GDM1 (cell line): ENCODE results near the gene TBC1D30.
"Not testable (repeated sequence)": the region's sequence is repeated elsewhere in the genome, so short reads cannot be mapped to it uniquely, and the experiment has no call there.

Experiments
- DNase-seq: peaks from one replicate; lab custom pipeline; 2025; lab: John Stamatoyannopoulos, UW

TBC1D30 gene

DNA sequence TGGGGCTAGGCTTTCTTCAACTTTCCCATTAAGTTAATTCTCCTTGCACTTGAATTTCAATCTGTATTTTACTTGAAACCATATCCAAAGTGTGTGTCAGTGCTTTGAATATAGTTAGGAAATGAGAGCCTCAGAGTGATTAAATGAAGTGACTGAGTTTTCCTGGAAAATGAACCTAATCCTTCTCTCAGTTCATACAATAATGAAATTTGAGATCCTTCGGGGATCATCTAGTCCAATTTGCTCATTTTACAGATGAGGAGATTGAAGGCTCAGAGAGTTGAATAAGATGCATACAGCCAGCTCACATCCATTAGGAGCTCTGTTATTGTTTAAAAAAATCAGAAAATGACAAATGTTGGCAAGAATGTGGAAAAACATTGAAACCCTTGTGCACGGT is 18.3 kb upstream of the TBC1D30 start:
- no peak for DNase-seq

DNA sequence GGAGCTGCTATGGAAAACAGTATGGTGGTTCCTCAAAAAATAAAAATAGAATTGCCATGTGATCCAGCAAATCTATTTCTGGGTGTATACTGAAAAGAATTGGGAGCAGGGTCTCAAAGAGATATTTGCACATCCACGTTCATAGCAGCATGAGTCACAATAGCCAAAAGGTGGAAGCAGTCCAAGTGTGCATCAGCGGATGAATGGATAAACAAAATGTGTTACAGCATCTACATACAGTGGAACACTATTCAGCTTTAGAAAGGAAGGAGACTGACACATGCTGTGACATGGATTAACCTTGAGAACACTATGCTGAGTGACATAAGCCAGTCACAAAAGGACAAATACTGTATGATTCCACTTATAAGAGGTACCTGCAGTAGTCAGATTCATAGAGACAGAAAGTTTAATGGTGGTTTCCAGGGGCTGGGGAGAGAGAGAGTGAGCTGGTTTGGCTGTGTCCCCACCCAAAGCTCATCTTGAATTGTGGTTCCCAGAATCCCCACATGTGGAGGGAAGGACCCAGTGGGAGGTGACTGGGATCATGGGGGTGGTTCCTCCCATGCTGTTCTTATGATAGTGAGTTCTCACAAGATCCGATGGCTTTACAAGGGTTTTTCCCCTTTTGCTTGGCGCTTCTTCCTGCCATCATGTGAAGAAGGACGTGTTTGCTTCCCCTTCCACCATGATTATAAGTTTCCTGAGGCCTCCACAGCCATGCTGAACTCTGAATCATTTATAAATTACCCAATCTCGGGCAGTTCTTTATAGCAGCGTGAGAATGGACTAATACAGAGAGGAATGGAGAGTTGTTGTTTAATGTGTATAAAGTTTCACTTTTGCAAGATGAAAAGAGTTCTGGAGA is 17.6 kb upstream of the TBC1D30 start:
- DNase-seq: no peak

DNA sequence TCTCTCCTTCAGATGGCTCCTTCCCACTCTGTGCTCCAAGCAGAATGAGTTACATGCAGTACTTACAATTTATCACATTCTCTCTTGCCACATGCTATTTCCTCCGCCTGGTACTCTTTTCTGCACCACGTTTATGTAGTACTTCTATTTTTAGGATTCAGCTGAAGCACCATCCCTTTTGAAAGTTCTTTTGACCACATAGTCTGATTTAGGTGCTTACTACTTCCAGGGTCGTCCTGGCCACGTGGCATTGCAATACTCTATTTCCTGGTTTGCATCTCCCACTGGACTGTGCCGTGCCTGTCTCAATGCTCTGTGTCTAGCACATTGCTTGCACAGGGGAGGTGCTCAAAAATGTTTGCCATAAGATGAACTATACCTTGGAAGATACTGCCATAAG is 16.3 kb upstream of the TBC1D30 start:
- no peak for DNase-seq

DNA sequence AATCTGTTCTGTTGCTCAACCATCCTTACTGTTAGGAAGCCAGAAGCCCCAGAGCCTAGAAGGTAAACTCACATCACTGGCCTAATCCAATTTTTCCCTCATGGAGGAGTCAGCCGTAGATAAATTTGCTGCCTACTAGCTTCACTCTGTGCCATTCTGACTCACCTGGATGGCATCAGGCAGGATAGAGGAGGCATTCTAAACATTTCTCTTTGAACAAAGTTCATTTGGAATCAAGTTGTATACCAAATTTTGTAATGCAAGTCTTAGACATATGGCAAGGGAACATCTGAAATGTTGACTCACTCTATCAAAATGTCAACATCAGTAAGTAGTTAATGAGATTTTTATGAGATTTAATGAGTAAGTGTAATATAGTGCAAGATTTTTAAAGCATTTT is 13.6 kb upstream of the TBC1D30 start:
- DNase-seq: no peak

DNA sequence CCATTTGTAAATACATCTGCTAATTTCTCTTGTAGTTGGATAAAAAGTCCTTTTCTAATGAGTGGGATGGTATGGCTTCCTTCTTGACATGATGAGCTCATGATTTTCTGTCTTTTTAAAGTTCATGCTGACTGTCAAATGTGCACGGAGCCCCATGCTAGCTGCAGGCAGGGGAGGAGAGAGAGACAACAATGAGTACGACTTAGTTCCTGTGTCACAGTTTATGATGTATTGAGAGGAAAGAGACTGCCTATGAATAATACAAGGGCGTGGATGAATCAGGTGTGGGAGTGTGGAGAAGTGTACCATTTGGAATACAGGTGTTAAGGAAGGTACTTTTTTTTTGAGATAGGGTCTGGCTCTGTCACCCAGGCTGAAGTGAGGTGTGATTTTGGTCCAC is 10.7 kb upstream of the TBC1D30 start:
- no peak for DNase-seq

DNA sequence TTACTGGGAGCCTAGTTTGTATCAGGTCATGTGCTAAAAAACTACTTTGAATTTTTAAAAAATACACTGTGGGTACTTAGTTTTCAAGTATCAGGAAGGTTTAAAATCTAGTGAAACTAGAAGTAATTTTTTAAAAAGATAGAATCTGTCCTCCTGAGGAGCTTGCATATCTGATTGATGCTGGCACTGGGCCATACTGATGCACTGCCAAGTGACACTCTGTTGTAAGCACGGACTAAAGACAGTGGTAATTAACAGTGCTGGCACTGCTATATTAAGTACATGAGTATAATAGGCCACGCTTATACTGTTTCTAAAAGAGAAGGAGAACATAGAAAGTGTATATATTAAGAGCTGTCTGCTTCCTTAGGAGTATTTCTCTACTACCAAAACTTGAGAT is 10.0 kb upstream of the TBC1D30 start:
- no peak for DNase-seq

DNA sequence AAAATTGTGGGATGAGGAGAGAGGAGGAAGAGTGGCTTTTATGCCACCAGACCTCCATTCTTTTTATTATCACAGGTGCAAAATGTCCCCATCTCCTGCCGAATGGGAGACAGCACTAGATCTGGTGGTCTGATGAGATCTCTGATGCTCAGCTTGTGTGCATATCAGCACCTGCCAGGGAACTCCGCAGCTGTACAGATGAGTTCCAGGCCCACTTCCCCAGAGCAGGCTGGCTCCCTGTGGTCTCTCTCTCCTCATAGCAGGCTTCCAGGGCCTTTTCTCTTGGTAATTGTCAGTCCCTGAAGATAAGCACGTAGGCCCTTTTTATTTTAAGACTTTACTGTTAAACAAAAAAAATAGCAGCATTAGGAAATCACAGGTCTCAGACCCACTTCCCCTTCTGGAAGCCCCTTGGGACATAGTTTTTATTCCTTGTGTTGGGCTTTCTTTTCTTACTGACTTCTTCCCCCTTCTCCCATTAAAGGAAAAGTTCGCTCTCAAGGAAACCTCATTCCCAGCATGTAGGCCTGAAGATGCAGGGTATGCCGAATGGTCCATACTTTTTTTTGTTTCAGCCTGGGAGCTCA is 4.5 kb upstream of the TBC1D30 start:
- no peak for DNase-seq

DNA sequence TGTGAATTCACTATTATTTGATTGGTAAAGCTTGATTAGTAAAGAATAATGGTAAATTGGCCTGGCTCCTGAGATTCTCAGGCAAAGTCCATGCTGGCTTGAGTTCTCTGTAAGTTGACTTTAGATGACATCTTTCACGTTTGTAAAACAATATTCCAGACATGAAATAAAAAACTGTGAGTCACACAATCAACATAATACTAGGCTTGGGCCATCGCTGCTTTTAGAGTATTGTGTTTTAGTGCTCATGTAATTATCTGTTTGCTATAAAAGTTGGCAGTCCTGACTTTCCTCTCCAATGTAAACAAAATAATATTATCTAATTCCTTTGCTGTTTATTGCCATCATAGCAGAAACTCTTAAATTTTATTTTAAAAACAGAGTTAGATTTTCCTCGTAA is 3.9 kb upstream of the TBC1D30 start:
- DNase-seq: no peak

DNA sequence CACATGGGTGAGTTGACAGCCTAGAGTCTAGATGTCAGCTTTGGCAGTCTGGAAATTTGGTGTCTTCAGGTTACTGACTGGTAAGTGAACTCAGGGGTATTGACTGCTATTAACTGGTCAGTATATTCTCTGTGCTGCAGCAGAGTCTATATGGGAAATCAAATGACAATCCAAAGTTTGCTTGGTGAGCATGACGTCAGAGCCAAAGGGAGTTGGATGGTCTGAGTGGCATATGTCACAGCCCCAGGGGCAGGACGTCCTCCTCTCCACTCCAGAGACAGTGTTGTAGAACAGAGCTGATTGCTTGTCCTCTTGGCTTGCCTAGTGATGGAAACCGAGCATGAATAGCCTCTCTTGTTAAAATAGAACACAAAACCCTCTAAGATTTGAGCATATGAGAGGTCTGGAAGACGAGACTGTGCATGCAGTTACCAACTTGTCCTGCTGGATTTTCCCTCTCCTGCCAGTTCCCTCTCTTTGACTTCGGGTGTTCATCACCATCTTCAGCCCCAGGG is 3.3 kb upstream of the TBC1D30 start:
- DNase-seq: no peak

DNA sequence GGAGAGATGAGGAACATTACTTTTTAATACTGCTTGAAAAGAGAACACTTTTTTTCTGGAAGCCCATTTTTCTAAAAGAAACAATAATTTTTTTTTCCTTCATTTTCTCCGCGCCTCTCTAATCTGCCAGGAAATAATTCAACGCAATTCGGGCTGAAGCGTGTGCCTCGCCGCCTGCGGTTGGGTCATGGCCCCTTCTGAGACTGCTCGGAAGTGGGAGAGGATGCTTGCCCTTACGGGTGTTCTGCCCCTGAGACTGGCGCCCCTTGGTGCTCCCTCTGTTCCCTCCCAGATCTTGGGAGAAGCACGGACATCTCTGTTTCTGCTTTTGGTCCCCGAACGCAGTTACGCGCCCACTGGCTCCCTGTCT is 332 bp upstream of the TBC1D30 start:
- DNase-seq: no peak

DNA sequence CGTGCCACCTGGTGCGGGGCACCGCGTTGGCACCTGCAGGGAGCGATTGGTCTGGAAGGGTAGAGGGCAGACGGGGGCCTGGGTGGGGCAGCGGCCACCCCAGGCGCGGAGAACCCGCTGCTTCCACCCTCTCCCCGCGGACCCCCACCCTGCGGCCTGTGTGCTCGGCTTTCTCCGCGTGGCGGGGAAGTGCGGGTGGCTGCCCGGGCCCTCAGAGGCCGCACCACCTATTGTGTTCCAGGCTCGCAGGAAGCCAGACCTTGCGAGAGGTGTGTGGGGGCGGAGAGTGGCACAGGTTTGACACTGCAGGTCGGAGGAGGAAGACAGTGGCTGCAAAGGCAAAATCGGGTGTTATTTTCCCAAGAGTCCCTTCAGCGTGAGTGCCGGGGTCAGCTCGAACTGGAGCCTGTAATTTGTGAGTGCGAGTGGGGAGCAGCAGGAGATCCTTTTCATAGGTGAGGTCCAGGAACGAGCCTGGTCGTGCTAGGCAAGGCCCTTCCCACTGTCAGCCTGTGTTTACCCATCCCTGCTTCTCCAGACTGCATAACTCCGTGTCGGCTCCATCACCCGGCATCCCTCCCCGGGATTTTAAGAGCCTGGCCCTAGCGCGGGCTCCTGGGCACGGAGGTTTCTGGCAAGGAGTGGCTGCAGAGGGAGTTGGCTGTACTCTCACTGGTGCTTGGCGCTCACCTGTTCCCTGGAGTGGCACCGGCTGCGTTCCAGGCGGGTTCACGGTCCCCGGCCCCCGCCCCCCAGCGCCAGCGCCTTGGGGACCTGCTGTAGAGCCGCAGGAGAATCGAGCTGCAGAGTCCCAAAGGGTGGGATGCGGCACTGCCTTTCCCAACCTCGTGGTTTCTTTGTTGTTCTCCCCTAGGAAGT is 935 bp downstream of the TBC1D30 start:
- DNase-seq: no peak

DNA sequence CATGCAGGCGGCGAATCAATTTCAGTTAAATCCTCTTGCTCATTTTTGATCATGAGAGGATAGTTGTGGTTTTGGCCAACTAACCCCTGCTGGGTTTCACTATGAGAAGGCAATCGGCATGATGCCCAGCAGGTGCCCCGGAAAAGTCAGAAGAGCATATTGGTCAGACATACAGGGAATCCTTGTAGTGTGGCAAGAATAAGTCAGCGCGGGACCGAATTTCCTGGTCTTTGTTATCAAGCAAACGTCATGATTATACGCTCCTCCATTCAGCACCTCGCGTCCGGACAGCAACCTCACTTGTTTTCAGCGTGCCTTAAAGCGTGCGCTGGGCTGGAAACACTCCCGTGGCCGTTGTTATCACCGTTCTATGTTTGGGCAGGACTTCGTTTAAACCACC is 1.8 kb downstream of the TBC1D30 start:
- no peak for DNase-seq

DNA sequence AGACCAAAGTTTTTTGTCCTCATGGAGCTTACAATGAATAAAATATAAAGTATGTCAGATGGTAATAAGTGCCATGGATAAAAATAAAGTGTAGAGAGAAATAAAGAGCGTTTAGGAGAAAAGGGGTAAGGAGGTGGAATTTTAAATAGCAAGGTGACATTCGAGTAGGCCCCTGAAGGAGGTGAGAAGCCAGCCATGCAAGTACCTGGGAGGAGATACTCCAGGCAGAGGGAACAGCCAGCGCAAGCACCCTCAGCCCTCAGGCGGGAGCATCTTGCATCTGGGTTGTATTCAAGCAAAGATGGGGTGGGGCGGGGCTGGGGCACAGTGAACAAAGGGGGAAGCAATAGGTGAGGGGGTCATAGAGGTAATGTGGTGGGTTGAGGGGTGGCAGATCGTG is 4.3 kb downstream of the TBC1D30 start:
- no peak for DNase-seq

DNA sequence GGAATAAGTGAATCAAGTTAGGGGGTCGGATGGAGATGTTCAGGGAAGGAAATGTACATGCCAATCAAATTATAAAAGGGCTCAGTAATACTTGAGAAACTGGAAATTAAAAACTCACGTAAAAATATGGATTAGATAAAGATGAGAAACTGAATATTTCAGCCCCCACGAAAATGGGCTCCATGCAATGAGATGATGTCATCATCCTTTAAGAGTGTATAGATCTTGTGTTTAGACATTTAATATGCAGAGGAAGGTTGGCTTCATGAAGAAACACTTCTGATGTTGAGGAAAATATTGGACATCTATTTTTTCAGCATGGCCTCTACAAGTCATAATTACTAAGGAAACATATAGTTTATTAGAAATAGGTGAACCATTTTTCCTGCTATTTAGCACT is 9.5 kb downstream of the TBC1D30 start:
- no peak for DNase-seq

DNA sequence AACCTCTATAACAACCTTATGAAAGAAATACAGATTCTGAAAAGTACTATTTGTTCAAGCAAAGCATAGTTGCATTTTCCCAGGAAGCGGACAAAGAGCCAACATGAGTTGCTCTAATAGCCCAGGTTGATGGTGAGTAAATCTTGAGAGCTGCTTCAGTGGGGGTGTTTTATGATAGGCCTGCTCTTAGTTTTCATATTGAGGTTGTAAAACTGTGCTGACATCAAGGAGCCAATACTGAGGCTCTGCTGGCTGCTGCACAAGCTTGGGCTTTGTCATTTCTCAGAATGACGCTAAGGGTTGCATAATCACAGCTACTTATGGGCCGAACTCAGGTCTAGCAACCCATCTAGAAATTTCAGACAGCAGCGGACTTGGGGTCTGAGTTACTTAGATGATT is 11.5 kb downstream of the TBC1D30 start:
- DNase-seq: no peak

DNA sequence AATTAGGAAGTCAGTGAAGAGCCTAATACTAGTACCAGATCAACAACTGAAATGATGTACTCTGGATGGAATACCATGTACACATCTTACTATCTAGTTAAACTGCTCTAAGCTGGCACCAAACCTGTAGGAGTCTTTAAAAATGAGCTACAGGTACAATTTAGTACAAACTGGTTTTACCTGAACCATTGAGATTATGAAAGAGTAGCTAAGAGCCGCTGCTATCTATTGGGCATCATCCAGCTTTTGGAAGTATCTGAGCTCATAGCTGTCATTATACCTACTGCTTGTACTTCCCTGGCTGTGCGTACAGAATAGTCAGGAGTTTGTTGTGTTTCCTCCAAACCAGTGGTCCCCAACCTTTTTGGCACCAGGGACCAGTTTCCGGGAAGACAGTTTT is 12.4 kb downstream of the TBC1D30 start:
- no peak for DNase-seq

DNA sequence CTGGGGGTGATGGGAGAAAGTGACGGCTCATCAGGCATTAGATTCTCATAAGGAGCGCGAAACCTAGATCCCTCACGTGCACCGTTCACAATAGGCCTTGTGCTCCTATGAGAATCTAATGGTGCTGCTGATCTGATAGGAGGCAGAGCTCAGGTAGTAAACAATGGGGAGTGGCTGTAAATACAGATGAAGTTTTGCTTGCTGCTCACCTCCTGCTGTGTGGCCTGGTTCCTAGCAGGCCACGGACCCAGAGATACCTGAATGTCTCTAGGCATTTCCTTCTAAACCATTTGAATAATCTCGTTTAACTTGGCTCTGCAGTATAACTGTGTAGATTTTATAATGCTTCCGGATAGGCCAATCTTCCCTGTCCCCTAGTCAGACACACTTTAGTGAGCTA is 13.0 kb downstream of the TBC1D30 start:
- no peak for DNase-seq

DNA sequence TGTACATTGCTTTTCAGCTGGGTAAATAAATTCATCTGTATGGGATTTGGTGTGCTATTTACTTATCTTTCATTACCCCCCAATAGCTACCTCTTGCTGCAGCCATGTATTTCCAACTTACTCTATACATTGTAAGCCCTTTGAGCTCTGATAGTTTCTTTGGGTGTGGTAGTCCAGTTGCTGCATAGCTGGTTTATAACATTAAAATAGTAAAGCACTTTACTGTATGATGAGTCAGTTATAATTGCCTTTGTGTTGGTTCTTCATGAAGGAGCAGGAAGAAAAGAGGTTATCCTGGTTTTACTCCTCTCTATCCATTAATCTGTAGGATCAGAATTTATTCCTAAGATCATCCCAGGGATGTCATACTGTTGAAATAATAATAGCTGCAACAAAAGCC is 15.7 kb downstream of the TBC1D30 start:
- DNase-seq: no peak

DNA sequence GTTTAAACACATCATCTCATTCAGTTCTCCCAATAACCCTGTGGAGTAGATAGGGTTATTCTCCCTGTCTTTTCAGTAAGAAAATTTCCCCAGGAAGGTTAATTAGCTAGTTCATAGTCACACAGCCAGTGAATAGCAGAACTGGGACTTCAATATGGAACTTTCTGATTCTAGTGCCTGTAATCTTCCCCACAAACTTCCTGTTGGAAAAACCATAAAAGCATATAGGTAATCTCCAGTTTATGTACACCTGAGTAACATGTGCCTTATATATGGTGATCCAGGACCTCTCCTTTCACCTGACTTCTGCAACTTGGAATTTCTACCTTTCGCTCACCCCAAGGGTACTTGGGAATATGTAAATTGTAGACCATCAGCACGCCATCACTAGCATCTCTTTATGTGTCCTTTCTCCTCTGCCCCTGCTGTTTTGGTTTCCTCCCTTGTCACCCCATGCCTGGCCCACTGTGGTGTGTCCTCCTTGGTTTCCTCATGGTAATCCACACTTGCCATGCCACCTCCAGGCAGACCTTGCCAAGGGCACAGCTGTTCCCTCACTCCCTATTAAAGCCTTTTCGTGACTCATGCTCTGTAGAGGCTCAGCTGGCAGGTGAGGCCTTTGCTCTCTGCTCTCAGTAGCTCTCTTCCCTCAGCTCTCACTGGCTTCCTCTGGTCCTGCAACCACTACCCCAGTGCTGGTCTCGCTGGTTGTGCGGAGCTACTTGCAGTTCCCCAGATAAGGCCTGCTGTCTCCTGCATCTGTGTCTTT is 16.7 kb downstream of the TBC1D30 start:
- no peak for DNase-seq

DNA sequence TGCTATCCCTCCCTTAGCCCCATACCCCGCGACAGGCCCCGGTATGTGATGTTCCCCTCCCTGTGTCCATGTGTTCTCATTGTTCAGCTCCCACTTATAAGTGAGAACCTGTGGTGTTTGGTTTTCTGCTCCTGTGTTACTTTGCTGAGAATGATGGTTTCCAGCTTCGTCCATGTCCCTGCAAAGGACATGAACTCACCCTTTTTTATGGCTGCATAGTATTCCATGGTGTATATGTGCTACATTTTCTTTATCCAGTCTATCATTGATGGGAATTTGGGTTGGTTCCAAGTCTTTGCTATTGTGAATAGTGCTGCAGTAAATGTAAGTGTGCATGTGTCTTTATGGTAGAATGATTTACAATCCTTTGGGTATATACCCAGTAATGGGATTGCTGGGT is 24.0 kb downstream of the TBC1D30 start:
- DNase-seq: not testable (repeated sequence)

DNA sequence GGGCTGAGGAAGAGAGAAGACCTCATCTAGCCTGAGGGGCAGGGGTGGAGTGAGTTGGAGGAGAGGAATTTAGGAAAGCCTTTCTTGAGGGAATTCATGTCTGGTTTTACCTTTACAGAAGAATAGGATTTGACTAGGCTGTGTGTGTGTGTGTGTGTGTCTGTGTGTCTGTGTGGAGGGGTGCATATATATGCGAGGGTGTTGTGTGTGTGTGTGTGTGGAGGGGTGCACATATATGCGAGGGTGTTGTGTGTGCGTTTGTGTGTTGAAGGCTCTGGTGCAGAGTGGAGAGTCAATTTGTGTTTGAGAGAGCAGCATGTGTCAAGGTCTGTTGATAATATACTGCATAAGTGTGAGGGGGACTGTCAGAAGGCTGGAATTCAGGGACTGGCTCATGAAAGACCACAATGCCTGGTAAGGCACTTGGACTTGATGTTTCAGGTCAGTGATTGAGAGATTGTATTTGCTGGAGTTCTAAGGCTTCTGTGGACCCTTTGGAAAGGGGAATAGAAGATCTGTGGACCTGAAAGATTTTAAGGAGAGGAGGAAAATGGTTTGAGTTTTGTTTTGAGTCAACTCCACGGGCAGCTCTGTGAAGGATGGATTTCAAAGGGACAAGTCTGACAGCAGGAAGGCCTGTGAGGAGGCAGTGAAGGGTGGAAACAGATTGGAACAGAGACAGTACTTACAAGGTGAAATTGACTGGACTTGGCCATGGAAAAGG is 34.6 kb downstream of the TBC1D30 start:
- no peak for DNase-seq
